SK-N-MC (cell line): ENCODE data around the gene PCK2.
"Not testable (repeated sequence)": the region's sequence is repeated elsewhere in the genome, so short reads cannot be mapped to it uniquely, and the experiment has no call there.

Source experiments
- DNase-seq: peaks from one replicate; pipeline ENCODE4 v3.0.0-alpha.2; 2011; ENCODE audit warnings: low read depth, low spot score
- H3K27ac ChIP-seq: fragments of 200-600 bp; sonication (generic); 2 replicates; pipeline ENCODE4 v1.5.1; 2016; ENCODE audit warnings: mixed run types
- H3K36me3 ChIP-seq: fragments of 200-600 bp; sonication (generic); 2 replicates; pipeline ENCODE4 v1.6.1; 2017; ENCODE audit warnings: antibody characterized with exemption, low read length, mixed read lengths; ENCODE audit not compliant: insufficient read depth
- H3K4me3 ChIP-seq: fragments of 200-600 bp; sonication (generic); 2 replicates; pipeline ENCODE4 v1.5.1; 2016
- H3K9ac ChIP-seq: fragments of 200-600 bp; sonication (generic); 2 replicates; pipeline ENCODE4 v1.8.0; 2017; ENCODE audit warnings: mixed run types, mixed read lengths; ENCODE audit not compliant: insufficient read length
- H3K9me3 ChIP-seq: fragments of 200-600 bp; sonication (generic); 2 replicates; pipeline ENCODE4 v1.6.1; 2017; ENCODE audit warnings: low read depth, mild to moderate bottlenecking, antibody characterized with exemption, low read length, moderate library complexity, mixed read lengths
- EZH2 ChIP-seq: fragments of 200-600 bp; sonication (generic); IDR thresholded peaks from one replicate; pipeline ENCODE4 v1.6.1; 2017; ENCODE audit warnings: antibody characterized with exemption
- FOXP2 ChIP-seq: optimal IDR thresholded peaks from 2 replicates; pipeline ENCODE3; 2011; ENCODE audit warnings: mild to moderate bottlenecking, moderate library complexity; ENCODE audit not compliant: insufficient read depth; ENCODE audit errors: extremely low read length, control extremely low read depth
- POLR2AphosphoS5 ChIP-seq: IDR thresholded peaks from 2 replicates; pipeline ENCODE4 v1.6.1; 2012; ENCODE audit warnings: mild to moderate bottlenecking, low read depth, low read length, borderline replicate concordance

PCK2 gene

DNA sequence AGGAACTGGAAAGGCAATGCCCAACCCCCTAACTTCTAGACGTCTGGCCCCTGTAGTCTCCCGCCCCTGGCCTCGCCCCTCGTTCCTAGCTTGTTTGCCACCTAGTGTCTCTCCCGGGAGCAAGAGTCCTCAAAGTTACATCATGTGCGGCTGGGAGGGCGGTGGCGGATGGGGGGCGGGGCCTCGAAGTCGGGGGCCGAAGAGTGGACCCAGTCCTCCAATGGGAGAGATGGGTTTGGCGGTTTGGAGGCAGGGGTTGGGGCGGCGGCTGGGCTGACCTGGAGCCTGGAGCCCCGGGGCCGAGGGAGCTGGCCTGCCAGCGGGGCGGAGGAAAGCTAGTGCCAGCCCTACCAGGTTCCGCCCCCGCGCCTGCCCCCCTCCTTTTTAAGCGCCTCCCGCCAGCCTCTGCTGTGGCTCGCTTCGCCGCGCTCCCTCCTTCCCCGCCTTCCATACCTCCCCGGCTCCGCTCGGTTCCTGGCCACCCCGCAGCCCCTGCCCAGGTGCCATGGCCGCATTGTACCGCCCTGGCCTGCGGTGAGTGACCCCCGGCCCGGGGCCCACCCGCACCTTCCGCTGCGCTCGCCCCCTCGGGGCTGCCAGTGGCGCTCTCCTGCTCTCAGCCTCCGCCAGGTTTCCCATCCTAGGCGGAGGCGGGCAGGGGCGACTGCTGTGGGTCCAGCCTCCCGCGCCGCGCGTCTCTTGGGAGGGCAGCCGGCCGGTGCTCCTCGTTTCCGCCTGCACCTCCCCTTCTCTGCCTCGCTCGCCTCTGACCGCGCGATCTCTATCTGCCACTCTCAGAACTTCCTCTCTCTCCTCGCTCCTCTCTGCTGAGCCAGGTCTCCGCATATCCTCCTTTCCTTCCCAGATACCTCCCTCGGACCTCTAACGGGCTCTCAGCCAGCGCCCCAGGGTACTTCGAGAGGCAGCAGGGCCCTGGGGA, at the start of gene PCK2:
TSS of gene PCK2 (plus strand) at position 411 of the 940 bp plus-strand sequence. CDS start at position 506, 95 bp downstream.
- H3K4me3 ChIP-seq = peak within 1 kb of the TSS; percentile 90
- peak within 1 kb of the TSS; percentile 99 for H3K9ac ChIP-seq
- peak within 1 kb of the TSS; percentile 92 for H3K27ac ChIP-seq
- DNase-seq = peak; percentile 59
- peak; percentile 81 for TF ChIP-seq POLR2AphosphoS5
- TF ChIP-seq FOXP2 = no peak
- no peak for TF ChIP-seq EZH2
- no peaks in the 10 kb centered on the region for H3K9me3 ChIP-seq
- H3K36me3 ChIP-seq = peaks cover 18% of the 10 kb centered on the region; the same call in 1 of the 2 replicates

DNA sequence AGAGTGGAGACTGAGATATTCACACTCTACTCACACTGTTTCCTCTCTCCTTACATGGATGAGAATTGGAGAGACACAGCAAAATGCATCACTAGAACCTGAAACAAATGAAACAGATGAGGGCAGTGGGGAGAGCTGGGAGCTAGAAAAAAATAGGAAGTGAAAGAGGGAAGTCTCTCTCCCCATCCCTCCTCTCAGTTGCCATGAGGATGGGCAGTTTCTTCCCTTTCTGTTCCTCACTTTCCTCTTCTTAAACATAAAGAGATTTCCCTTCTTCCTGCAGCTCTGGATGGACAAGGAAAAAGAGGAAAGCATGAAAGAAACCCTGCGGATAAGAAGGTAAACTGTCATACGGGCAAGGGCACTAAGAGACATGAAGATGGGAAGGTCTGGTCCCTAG, 45.1 kb upstream of the PCK2 start:
- not testable (repeated sequence) for H3K9ac ChIP-seq

DNA sequence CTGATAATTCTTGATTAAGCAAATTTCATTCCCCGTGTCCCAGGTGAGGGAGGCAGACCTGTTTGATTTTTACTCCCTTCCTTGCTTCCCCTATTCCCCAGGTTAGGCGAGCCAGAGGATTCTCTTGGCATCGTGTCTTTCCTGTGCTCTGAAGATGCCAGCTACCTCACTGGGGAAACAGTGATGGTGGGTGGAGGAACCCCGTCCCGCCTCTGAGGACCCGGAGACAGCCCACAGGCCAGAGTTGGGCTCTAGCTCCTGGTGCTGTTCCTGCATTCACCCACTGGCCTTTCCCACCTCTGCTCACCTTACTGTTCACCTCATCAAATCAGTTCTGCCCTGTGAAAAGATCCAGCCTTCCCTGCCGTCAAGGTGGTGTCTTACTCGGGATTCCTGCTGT, 43.4 kb upstream of the PCK2 start:
- not testable (repeated sequence) for H3K9ac ChIP-seq, H3K4me3 ChIP-seq, H3K27ac ChIP-seq, DNase-seq, H3K9me3 ChIP-seq, H3K36me3 ChIP-seq

More for the DNA sequence above, 45.1 kb upstream of the PCK2 start:
- not testable (repeated sequence) for H3K27ac ChIP-seq, H3K36me3 ChIP-seq, H3K4me3 ChIP-seq, DNase-seq, H3K9me3 ChIP-seq

GRCh38 chr14:24051176-24051788, 42.8 kb upstream of the PCK2 start:
- Histone ChIP-seq H3K4me3 (peak overlapping the region; percentile 84), H3K27ac (no peak overlapping the region), H3K9ac (peak overlapping the region; percentile 83), H3K36me3 (no peaks in the 10 kb centered on the region), H3K9me3 (no peaks in the 10 kb centered on the region)
- no peak for DNase-seq
- no peak for TF ChIP-seq FOXP2
- TF ChIP-seq EZH2 = no peak
- TF ChIP-seq POLR2AphosphoS5 = no peak

DNA sequence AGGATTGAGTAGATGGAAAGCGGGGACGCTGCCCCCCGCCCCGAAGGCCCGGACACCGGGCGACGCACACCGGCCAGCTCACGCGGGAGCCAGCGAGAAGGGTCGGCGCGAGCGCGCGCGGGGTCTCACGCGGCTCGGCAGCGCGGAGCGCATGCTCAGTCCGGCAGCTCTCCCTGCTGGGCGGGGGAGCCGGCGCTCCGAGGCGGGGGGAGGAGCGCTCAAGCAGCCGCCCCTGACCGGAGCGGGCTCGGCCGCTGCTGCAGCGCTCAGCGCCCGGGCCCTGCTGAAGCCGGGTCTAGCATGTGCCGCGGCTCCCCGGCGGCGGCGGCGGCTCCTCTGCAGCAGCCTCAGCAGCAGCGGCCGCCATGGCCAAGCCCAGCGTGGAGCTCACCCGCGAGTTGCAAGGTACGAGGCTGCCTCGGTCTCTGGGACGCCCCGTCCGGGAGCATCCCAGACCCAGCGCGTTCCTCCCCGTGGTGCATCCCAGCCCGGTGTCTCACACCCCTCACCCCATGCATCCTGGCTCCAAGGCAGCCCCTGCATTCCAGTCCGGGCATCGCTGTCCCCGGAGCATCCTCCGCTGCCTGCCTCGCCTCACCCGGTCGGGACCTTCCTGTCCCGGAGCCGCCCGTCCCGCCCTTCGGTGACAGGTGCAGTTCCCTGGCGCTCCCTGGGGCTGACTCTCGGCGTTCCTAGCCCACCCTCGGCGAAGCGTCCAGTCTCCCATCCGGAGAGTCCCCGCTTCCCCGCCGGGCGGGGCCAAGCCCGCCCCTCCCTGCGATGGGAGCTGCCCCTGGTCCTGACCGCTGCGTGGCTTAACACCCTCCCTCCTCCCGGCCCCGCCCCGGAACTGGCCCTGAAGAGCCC, 42.1 kb upstream of the PCK2 start, which contains the start of gene CARMIL3:
TSS of gene CARMIL3 (plus strand) at position 221 of the 867 bp plus-strand sequence. CDS start at position 366, 145 bp downstream.
- Histone ChIP-seq H3K36me3 (no peaks in the 10 kb centered on the region), H3K9ac (peak within 1 kb of the TSS; percentile 83), H3K4me3 (peak within 1 kb of the TSS; percentile 84), H3K27ac (no peak within 1 kb of the TSS), H3K9me3 (no peaks in the 10 kb centered on the region)
- TF ChIP-seq EZH2 (no peak), FOXP2 (no peak), POLR2AphosphoS5 (peak; percentile 58; the same call in 1 of the 2 replicates)
- no peak for DNase-seq

GRCh38 chr14:24052656-24053547, 41.2 kb upstream of the PCK2 start:
- Histone ChIP-seq H3K4me3 (peak overlapping the region; percentile 84), H3K9me3 (no peaks in the 10 kb centered on the region), H3K36me3 (no peaks in the 10 kb centered on the region), H3K27ac (no peak overlapping the region), H3K9ac (no peak overlapping the region)
- no peak for TF ChIP-seq POLR2AphosphoS5
- no peak for TF ChIP-seq EZH2
- TF ChIP-seq FOXP2 = no peak
- no peak for DNase-seq

DNA sequence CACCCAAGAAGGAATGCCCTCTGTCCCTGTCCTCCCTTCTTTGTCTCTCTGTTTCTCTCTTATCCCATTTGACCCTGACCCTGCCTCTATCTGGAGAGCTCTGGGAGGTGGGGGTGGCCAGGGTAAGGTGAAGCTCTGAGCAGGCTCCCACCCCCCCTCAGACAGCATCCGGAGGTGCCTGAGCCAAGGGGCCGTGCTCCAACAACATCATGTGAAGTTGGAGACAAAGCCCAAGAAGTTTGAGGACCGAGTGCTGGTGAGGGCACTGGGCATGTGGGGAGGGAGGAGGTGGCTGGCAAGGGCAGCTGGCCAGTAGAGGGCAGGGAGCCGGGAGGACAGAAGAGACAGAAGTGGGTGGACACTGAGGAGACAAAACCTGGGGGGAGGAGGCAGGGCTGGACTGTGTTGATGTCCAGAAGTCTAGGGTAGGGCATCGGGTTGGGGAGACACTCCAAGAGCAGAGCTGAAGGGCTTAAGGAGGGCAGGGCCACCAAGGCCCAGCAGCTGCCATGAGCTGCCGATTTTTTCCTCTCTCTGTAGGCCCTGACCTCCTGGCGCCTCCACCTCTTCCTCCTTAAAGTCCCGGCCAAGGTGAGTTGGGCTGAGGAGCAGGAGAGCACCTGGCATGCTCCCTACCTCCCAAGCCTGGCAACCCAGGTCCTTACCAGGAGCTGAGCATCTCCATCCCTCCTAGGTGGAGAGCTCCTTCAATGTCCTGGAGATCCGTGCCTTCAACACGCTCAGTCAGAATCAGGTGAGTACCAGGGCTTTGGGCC, 40.4 kb upstream of the PCK2 start:
- no peak for DNase-seq
- Histone ChIP-seq H3K4me3 (no peak overlapping the region), H3K36me3 (no peaks in the 10 kb centered on the region), H3K27ac (no peak overlapping the region), H3K9me3 (no peaks in the 10 kb centered on the region), H3K9ac (no peak overlapping the region)
- TF ChIP-seq FOXP2 = no peak
- TF ChIP-seq EZH2 = no peak
- no peak for TF ChIP-seq POLR2AphosphoS5
